GM19023 (cell line): Measurements from ENCODE around the gene POLR3E.

Source experiments
- ATAC-seq: cut with Tn5 transposase; IDR thresholded peaks from one replicate; pipeline ENCODE4 v1.9.1; 2021; ENCODE audit warnings: mild to moderate bottlenecking, moderate library complexity; ENCODE audit not compliant: unreplicated experiment

Gene POLR3E, protein sequence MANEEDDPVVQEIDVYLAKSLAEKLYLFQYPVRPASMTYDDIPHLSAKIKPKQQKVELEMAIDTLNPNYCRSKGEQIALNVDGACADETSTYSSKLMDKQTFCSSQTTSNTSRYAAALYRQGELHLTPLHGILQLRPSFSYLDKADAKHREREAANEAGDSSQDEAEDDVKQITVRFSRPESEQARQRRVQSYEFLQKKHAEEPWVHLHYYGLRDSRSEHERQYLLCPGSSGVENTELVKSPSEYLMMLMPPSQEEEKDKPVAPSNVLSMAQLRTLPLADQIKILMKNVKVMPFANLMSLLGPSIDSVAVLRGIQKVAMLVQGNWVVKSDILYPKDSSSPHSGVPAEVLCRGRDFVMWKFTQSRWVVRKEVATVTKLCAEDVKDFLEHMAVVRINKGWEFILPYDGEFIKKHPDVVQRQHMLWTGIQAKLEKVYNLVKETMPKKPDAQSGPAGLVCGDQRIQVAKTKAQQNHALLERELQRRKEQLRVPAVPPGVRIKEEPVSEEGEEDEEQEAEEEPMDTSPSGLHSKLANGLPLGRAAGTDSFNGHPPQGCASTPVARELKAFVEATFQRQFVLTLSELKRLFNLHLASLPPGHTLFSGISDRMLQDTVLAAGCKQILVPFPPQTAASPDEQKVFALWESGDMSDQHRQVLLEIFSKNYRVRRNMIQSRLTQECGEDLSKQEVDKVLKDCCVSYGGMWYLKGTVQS

DNA sequence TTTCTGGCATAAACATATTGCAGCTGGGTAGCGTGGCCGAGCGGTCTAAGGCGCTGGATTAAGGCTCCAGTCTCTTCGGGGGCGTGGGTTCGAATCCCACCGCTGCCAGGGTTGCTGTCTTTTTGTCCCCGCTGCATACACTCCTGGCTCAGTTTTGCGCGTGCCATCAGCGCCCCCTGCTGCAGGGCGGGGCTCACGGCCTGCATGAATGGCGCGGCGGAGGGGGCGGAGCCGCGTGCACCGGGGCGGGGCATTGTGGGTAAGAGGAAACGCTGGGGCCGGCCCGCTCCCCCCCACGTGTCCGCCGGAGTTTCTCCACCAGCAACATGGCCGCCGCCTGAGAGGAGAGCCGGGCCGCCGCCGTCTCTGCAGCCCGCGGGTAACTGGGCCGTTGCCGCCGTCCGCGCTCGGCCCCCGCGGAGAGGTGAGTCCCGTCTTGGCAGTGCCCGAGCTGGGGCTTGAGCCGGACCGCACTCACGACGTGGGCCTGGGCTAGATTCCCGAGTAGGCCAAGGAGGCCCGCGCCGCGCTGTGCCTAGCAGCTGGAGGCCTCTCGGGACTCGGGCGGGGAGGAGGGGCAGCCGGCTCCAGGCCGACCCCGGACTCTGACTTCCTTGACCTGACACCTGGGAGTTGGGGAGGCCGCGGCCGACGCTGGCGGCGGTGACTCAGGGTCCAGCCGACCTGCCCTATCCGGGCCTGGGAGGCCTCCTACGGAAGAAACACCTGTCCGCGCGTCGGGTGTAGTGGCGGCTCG is at the start of gene POLR3E:
TSS of gene POLR3E (plus strand) at position 296 of the 757 bp plus-strand sequence. CDS start 5,560 bp downstream, outside the sequence.
- peak; percentile 85 for ATAC-seq

DNA sequence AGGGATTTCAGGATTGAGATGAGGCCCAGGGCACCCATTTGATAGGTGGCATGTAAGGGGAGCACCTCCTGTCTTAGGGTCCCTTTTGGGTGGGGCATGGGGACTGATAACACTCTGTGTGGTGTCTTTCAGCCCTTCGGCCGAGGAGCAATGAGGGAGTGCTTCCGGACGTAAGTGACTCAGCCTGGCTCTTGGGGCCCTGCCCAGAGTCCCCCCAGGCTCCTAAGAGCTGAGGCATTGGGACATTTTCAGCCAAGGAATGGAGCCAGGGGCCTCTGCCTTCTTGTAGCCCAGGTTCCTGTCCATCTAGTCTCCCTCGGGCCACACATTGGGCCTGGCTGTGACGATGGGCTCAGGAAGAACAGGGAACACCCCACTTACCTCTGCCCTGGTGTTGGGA is 46.7 kb upstream of the POLR3E start:
- no peak for ATAC-seq

DNA sequence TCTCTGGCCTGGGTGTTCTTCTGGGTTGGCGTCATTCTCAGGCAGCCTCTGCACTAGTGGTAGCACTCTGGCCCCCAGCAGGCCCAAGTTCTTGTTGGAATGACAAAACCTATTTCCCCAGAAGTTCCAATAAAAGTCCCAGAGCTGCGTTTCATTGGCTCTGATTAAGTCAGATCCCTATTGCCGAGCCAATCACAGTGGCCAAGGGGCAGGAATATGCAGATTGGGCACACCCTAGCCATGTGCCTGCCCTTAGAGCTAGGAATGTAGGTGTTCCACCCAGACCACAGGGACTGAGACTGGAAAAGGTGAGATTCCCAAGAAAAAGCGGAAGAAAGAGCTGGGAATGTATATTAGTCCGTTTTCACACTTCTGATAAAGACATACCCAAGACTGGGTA is 44.9 kb upstream of the POLR3E start:
- no peak for ATAC-seq

DNA sequence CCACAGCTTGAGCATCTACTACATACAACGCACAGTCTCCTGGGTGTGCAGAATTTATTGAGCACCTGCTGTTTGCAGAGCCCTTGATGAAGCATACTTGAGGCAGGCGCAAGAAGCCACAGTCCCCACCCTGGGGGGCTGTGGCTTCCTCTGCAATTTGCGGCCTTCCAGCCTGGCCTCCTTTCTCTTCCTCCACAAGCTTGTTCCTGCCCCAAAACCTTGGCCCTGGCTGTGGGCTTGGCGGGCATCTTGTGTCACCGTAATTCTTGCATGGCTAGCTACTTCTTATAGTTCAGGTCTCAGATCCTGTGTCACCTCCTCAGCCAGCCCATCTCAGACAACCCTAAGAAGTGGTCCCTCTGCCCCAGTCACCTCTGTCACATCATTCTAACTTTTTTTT is 43.9 kb upstream of the POLR3E start:
- ATAC-seq, result no peak

DNA sequence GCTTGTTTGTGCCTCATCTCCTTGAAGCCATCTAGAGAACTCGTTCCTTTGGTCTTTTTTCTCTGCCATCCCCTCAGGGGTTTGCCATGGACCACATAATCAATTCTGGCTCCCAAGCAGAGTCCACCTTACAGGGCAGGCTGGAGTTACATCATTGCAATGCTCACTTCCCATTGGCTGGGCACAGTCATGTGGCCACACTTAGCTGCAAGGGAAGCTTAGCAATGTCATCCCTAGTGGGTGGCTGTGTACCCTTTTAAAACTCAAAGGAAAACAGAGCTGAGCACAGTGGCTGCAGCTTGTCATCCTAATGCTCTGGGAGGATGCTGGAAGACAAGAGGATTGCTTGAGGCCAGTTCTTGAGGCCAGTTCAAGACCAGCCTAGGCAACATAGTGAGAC is 41.9 kb upstream of the POLR3E start:
- ATAC-seq, result no peak

DNA sequence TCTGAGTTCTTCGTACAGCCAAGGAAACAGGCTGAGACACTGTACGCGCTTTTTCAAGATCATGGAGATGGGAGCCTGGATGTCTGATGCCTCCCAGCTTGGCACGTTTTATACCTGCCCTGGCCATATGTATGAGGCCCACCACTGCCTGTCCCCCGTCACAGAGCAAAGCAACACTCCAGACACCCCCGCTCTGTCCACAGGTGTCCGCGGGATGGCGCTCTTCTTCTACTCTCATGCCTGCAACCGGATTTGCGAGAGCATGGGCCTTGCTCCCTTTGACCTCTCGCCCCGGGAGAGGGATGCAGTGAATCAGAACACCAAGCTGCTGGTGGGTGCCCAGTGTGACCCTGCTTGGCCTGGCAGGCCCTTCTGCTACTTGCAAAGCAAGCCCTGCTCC is 39.8 kb upstream of the POLR3E start:
- ATAC-seq, result no peak

DNA sequence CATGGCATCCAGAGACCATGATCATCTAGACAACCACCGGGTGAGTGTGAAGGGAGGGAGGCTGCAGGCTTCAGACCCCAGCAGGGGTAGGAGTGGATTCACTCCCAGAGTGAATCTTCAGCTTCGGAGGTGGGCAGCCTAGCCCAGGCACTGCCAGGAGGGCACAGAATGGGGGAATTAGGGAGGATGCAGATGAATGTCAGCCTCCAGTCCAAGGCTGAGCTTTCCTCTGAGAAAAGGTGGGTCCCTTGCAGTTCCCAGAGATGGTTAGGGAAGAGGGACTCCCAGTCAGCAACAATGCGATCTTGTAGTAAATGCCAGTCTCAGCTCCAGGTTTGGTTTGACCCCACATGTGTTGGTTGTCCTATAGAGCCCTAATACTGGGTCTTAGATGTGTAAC is 36.7 kb upstream of the POLR3E start:
- ATAC-seq, result no peak

DNA sequence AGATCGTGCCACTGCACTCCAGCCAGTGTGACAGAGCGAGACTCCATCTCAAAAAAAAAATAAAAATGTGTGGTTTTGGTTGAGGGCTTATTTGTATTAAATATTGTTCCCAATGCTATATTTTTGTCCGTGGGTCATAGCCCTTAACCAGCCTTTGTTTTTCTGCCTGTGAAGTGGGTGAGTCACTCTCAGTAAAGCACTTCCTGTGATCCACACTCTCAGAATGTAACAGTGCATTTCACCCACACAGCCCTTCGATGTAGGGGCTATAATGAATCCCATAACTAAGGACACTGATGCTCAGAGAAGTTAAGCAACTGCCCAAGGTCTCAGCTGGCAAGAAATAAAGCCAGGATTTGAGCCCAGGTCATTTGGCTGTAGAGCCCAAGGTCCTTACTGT is 34.7 kb upstream of the POLR3E start:
- ATAC-seq, result no peak

DNA sequence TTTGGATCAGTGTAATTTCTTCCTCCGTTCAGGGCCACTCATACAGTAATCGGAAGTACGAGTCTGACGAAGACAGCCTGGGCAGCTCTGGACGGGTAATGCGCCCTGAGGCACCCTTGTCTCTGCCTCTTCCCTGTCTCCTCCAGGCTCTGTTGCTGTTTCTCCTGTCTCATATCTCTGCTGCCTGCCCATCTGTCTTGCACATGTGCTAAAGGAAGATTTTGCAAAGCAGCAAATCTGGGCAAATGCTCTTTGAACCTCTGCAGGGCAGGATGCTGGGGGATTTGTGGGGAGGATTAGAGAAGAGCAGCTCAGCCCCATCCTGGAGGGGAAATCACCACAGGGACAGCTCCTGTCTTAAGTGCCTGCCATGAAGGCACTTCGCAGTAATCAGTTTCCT is 32.4 kb upstream of the POLR3E start:
- ATAC-seq, result no peak

DNA sequence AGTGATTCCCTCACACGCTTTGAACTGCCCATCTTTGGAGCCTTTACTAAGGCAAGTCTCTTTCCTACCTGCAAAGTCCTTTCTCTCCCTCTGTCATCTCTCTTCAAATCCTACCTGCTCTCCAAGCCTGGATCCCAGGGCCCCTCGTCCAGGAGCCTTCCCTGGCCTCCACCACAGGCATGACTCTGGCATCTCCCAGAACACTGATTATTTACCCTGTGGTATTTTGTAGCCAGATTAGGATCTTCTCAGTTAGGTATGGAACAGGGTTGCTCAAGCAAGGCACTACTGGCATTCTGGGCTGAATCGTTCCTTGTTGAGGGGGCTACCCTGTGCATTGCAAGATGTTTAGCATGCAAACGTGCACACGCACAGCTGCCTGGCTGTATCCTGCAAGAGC is 31.9 kb upstream of the POLR3E start:
- no peak for ATAC-seq

DNA sequence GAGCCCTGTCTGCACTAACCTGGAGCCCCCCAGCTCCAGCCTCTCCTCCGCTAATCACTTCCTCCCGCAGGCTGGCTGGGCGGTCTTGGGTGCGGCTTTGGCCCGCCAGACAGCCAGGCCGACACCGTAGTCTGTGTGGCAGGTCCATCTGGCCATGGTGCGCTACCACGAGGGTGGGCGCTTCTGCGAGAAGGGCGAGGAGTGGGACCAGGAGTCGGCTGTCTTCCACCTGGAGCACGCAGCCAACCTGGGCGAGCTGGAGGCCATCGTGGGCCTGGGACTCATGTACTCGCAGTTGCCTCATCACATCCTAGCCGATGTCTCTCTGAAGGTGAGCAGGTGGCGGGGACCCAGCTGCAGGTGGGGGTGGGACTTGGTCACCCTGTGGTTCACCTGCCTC is 30.7 kb upstream of the POLR3E start:
- no peak for ATAC-seq

DNA sequence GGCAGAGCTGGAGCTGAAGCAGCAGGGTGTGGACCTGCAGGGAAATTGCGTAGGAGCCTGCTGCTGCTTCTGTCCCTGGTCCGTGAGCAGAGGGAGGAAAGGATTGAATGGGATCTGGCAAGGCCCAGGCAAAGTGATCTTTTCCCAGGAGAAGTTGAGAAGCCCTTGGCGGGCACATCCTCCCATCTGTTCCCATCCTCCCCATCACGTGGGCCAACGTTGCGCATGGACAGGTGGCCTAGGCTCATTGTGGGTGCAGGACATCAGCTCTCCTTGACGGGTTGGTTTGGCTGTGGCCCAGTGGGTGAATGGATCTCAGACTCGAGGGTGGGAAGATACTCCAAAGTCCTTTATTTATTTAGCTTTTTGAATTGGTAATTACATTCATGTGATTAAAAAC is 29.4 kb upstream of the POLR3E start:
- ATAC-seq, result no peak

DNA sequence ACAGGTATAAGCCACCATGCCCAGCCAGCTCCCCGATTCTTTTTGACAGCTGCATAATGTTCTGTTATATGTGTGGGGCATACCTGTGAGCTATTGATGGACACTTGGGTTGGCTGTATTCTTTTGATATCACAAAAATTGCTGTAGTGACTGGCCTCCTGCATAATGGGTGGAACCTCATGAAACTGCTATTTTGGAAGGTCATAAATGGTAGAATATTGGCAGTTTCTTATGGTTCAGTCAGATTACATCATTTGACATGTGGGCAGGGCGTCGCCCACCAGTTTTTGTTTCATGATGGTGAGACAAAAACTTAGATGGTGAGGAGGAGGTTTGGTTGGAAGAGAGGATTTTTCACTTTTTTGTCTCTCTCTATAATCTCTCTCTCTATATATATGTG is 26.7 kb upstream of the POLR3E start:
- no peak for ATAC-seq

DNA sequence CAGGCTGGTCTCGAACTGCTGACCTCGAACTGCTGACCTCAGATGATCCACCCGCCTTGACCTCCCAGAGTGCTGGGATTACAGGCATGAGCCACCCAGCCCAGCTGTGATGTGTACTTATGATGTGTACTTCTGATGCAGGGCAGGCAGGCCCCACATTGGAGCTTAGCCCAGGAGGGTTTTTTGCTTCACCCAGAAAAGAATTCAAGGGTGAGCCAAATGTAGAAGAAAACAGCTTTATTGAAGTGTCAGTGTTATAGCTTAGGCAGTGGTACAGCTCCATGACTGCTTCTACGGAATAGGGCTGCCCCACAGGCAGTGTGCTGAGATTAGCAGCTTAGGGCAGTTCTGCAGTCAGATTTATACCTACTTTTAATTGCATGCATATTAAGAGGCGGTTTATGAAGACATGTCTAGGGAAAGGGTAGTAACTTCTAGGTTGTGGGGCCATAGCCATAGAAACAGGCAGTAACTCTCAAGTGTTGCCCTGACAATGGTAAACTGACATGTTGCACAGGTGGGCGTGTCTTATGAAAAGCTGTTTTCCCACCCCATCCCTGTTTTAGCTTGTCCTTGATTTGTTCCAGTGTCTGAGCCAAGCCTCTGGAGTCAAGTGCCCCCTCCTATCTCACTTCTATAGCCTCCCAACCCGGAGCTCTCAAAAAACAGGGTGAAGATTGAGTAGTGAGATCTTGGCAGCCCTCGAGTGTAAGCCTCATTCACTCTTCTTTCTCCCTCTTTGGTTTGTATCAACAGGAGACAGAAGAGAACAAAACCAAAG is 24.1 kb upstream of the POLR3E start:
- no peak for ATAC-seq

DNA sequence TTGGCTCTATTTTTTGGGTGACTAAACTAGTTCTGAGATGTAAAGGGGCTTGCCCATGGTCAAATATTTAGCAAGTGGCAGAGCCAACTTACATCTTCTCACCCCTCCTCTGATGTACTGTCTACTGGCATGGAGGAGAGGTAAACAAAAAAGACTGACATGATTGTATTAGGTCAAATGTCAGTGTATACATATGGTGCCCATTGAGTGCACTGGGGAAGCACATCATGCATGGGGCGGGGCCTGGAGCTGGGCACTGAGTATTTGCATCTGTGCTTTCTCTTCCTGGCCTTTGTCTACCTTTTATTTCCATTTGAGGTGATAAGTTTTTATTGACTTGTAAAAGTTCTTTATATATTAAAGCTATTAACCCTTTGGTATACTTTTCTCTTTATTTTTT is 22.3 kb upstream of the POLR3E start:
- ATAC-seq, result no peak

DNA sequence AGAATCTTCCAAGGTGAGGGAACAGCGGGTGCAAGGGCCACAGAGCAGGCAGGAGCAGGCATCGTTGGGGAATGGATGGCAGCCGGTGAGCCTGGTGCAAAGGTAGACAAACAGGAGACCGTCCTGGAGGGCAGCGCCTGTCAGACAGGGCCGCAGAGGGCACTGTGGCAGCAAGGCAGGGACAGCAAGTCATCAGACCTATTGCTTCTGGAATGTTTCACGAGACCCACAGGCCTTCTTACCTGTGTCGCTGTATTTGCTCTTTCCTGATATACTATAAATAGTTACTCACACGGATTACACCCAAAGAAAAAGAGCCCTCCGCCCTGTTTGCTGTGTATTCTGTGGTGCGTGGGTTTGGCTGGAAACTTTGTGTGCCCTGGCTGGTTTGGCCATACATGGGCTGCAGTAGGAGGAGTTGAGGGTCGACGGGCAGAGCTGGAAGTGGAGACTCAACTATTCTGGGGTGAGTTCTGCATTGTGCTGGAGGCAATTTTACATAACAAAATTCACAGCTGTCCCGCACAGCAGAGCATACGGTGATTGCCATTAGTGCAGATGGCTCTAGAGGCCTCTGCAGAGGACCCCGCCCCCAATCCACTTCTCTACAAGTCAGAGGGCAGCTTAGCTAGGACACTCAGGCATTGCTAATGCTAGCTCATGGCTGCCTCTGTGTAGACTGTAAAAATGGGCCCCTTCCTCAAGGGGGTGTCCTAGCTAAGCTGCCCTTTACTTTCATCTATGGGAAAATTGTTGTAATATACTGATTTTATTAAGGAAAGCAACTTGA is 18.6 kb upstream of the POLR3E start:
- no peak for ATAC-seq

DNA sequence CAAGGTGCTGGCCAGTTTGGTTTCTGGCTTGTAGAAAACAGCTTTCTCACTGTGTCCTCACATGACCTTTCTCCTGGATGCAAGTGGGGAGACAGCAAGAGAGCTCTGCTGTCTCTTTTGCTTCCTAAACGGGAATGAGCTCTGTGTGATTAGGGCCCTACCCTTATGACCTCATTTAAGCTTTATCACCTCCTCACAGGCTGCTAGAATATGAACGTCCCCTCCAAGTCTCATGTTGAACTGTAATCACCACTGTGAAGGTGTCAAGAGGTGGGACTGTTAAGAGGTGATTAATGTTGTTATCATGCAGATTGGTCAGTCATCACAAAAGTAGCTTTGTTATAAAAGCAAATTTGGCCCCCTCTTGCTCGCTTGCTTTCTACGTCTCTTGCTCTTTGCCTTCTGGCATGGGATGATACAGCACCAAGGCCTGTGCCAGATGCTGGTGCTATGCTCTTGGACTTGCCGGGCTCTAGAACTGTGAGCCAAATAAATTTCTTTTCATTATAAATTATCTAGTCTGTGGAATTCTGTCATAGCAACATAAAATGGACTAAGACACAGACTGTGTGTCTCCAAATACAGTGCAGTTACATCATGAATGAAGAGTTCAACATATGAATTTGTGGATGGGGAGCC is 14.8 kb upstream of the POLR3E start:
- no peak for ATAC-seq

DNA sequence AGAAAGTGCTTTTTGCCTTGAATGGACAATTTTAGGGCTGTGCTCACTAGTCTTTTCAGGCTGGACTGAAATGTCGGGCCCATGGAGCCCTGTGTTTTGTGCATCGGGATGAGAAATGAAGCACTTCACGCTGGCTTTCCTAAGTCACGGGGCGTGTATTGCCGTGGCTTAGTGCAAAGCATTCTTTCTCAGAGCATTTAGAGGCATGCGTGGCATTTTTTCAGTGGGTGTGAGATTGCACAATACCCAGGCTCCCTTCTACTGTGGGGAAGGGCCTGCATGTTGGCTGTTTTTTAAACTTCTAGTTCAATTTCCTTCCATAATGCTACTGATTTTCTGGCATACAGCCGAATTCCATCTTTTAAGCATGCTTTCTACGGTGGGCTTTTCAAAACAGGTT is 12.6 kb upstream of the POLR3E start:
- no peak for ATAC-seq

DNA sequence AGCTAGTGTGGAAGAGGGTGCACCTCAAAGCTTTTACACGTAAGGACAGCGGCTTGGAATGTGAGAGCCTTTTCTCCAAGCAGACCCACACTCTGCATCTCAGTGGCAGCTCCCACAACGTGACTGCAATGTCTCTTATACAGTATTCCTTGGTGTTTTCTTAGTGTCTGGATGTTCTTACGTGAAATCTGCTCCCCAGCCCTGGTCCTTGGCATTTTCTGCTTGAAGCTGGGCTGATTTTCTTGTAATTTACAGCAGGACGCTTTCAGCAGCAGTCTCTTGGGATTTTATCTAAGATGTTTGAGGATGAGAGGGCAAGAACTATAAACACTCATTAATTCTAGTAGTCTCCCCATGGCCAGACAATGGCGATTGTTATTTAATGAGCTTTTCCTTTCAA is 12.1 kb upstream of the POLR3E start:
- ATAC-seq, result no peak

DNA sequence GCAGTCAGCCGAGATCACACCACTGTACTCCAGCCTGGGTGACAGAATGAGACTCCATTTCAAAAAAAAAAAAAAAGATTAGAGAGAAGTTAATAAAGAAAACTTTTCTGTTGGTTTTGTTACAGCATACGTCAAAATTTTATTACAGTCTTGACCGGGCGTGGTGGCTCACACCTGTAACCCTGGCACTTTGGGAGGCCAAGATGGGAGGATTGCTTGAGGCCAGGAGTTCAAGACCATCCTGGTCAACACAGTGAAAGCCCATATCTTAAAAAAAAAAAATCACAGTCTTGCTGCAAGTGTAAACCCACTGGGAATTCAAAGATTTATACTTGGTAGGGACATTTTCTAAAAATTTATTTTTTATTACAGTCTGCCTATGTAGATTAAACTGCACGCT is 6.2 kb upstream of the POLR3E start:
- no peak for ATAC-seq
